Mesothelial cell of epicardium (in vitro differentiated cells): Measurements from ENCODE around the gene TERF2IP. TPM values are rescaled to one million over a fixed set of nuclear protein-coding genes. Genes with fewer than 3 reads are reported as not detected.

Experiments
- DNase-seq, 2 experiments: peaks; one replicate each; pipeline ENCODE4 v3.0.0; 2021; ENCODE audit warnings: low spot score in 2 of 2; ENCODE audit not compliant: unreplicated experiment in 2 of 2
- H3K27ac Mint-ChIP-seq: 2 replicates; pipeline ENCODE4 v1.8.0; 2021; ENCODE audit warnings: mixed read lengths
- H3K27me3 Mint-ChIP-seq: 2 replicates; pipeline ENCODE4 v1.8.0; 2021; ENCODE audit warnings: low read depth, mixed read lengths
- H3K36me3 Mint-ChIP-seq: 2 replicates; pipeline ENCODE4 v1.8.0; 2021; ENCODE audit warnings: mixed read lengths
- H3K4me1 Mint-ChIP-seq: 2 replicates; pipeline ENCODE4 v1.8.0; 2021; ENCODE audit warnings: mixed read lengths
- H3K4me3 Mint-ChIP-seq: 2 replicates; pipeline ENCODE4 v1.8.0; 2021; ENCODE audit warnings: mild to moderate bottlenecking, moderate library complexity, mixed read lengths
- H3K9me3 Mint-ChIP-seq: 2 replicates; pipeline ENCODE4 v1.8.0; 2021; ENCODE audit warnings: mixed read lengths
- CTCF ChIP-seq: fragments of 200-600 bp; sonication (generic); IDR thresholded peaks from one replicate; pipeline ENCODE4 v1.5.0; 2021; ENCODE audit warnings: antibody characterized with exemption; ENCODE audit not compliant: unreplicated experiment
- total RNA-seq: library from RNA; stranded (reverse); gene quantifications from 3 replicates; pipeline ENCODE4 v1.2.1, GENCODE V29; 2021

Gene TERF2IP
- total RNA-seq, 1 donor from 2014 or later = 51.0 TPM

DNA sequence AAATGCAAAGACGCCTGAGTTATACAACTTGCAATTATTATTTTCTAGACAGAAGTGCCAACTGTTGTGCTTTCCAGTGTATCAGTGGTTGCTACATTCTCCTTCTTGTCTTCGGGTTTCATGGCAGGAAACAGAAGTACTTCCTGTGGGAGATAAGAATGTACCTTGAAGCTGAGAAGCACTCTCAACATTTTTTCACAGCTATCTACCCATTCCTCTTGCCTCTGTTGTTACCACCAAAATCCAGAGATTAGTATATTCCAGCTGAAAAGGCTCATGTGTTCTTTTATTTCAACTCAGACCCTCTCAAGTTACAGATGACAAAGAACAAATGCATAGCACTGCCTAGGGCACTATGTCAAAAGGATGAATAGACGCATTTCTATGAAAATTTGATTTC, 19.7 kb upstream of the TERF2IP start:
- H3K27me3 Mint-ChIP-seq = no peaks in the 10 kb centered on the region
- no peak for TF ChIP-seq CTCF
- no peak for DNase-seq
- H3K27ac Mint-ChIP-seq = no peak overlapping the region
- H3K9me3 Mint-ChIP-seq = no peaks in the 10 kb centered on the region
- H3K4me3 Mint-ChIP-seq = no peak overlapping the region
- peaks cover 1% of the 10 kb centered on the region for H3K4me1 Mint-ChIP-seq
- H3K36me3 Mint-ChIP-seq = peaks cover 51% of the 10 kb centered on the region

DNA sequence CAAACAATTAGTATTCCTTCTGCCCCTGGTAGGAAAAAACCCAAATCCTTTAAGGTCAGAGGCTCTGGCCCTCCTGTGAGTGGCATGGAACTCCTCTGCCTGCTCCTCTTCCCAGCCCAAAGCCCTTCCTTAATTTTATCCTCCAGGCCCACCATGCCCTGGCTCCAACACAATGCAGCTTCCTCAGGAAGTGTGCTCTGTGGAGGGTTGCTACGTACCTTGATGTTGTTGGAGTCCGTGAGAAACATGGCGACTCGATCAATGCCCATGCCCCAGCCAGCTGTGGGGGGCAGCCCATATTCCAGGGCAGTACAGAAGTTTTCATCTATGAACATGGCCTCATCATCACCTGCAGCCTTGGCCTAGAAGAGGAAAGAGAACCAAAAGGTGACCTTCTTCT, 19.2 kb upstream of the TERF2IP start:
- Mint-ChIP-seq H3K27me3 (no peaks in the 10 kb centered on the region), H3K4me1 (peaks cover 1% of the 10 kb centered on the region), H3K27ac (no peak overlapping the region), H3K36me3 (peaks cover 53% of the 10 kb centered on the region), H3K4me3 (no peak overlapping the region), H3K9me3 (no peaks in the 10 kb centered on the region)
- no peak for TF ChIP-seq CTCF
- no peak for DNase-seq

GRCh38 chr16:75629132-75629531, 18.4 kb upstream of the TERF2IP start:
- Mint-ChIP-seq H3K27ac (no peak overlapping the region), H3K36me3 (peaks cover 59% of the 10 kb centered on the region), H3K9me3 (no peaks in the 10 kb centered on the region), H3K4me1 (peaks cover 1% of the 10 kb centered on the region), H3K4me3 (no peak overlapping the region), H3K27me3 (no peaks in the 10 kb centered on the region)
- TF ChIP-seq CTCF = no peak
- DNase-seq = no peak

DNA sequence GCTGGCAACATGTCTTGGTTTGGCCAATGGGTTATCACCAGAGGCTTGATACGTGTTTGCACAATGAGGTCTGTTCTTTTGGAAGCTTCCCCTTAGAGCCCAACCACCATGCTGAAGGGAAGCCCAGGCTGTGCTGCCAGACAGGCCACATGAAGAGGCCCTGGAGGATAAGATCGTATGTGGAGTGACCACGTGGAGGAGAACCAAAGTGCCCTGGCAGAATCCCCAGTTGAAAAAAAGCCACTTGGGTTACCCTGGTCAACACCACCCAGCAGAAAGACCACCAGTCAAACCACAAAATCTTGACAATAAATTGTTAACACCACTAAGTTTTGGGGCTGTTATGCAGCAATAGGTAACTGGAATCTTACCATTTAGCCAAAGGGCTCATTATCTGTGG, 17.5 kb upstream of the TERF2IP start:
- no peaks in the 10 kb centered on the region for H3K9me3 Mint-ChIP-seq
- H3K27me3 Mint-ChIP-seq = no peaks in the 10 kb centered on the region
- no peak for TF ChIP-seq CTCF
- peaks cover 61% of the 10 kb centered on the region for H3K36me3 Mint-ChIP-seq
- no peak for DNase-seq
- H3K4me3 Mint-ChIP-seq = no peak overlapping the region
- no peak overlapping the region for H3K27ac Mint-ChIP-seq
- H3K4me1 Mint-ChIP-seq = no peaks in the 10 kb centered on the region

DNA sequence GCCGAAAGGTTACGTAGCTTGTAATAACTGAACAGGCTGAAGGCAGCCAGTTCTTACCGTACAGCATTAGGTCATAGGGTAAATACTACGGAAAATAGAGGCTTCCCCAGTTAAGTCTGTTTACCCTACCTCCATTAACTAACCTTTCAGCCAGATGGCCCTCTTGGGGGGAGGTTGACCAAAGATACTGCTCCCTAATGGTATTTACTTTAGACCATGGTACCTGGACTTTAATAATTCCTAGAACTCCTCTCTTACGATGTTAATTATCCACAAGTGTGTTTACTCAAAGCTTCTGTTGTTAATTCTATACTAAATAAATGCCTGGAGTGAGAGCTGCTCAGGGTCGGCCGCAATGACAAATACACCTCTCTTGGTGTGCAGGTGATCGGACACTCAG, 14.7 kb upstream of the TERF2IP start:
- Mint-ChIP-seq H3K4me1 (no peaks in the 10 kb centered on the region), H3K4me3 (no peak overlapping the region), H3K27me3 (no peaks in the 10 kb centered on the region), H3K9me3 (no peaks in the 10 kb centered on the region), H3K36me3 (peaks cover 61% of the 10 kb centered on the region), H3K27ac (no peak overlapping the region)
- TF ChIP-seq CTCF = no peak
- no peak for DNase-seq

DNA sequence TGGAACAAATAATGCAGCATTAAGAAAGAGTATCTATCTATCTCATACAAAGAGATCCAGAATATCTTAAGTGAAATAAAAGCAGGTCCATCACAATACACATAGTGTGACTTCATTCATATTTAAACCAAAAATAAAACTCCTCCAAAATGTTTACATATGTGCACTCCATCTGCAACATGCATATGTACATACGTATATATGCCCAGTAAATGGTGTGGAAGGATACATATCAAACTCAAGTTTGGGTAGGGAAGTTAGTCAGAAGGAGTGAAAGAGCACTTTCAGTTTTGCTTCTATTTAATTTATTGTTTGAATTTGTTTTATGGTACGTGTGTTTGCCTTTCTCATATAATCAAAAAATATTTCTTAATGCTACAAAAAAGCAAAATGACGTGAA, 12.5 kb upstream of the TERF2IP start:
- Mint-ChIP-seq H3K9me3 (no peaks in the 10 kb centered on the region), H3K4me3 (no peak overlapping the region), H3K27ac (no peak overlapping the region), H3K27me3 (no peaks in the 10 kb centered on the region), H3K4me1 (no peaks in the 10 kb centered on the region), H3K36me3 (peaks cover 60% of the 10 kb centered on the region)
- no peak for TF ChIP-seq CTCF
- no peak for DNase-seq
